ENCODE data around the gene MBLAC1. TPM values are rescaled to one million over a fixed set of nuclear protein-coding genes. Genes with fewer than 3 reads are reported as not detected.

Gene MBLAC1, protein sequence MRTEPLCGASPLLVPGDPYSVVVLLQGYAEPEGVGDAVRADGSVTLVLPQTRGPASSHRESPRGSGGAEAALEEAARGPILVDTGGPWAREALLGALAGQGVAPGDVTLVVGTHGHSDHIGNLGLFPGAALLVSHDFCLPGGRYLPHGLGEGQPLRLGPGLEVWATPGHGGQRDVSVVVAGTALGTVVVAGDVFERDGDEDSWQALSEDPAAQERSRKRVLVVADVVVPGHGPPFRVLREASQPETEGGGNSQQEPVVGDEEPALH
- 1 to 10 TPM; 3.8 to 4.2 TPM for total RNA-seq

DNA sequence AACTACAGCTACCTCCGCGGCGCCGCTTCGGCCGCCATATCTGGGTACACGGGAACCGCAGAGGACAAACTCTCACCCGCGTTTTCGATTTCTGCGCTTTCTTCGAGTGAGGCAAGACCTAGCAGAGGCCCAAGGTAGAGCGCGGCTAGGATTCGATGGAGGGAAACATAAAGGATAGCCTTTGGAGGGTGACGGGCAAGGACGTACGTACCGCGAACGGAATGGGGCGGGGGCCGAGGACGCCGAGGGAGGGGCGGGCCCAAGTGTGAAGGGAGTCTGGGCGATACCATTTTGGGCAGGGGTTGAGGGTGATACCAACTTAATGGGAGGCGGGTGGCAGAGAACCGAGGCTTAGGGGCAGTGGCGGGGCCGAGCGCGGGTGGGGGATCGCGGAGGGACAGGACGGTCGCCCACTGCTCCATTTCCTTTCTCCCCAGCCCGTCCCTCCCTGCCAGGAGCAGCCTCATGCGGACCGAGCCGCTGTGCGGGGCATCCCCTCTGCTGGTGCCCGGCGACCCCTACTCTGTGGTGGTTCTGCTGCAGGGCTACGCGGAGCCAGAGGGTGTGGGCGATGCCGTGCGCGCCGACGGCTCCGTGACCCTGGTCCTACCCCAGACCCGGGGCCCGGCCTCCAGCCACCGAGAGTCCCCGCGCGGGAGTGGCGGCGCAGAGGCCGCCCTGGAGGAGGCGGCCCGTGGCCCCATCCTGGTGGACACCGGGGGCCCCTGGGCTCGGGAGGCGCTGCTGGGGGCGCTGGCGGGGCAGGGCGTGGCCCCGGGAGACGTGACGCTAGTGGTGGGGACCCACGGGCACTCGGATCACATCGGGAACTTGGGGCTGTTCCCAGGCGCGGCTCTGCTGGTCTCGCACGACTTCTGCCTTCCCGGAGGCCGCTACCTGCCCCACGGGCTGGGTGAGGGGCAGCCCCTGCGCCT lies at the start of gene MBLAC1:
Gene MBLAC1, plus strand, starts transcription at position 37 of the 935 bp plus-strand sequence. Its CDS starts 429 bp downstream, at position 466.
- H3K9me3 Mint-ChIP-seq, result no peaks in the 10 kb centered on the region

DNA sequence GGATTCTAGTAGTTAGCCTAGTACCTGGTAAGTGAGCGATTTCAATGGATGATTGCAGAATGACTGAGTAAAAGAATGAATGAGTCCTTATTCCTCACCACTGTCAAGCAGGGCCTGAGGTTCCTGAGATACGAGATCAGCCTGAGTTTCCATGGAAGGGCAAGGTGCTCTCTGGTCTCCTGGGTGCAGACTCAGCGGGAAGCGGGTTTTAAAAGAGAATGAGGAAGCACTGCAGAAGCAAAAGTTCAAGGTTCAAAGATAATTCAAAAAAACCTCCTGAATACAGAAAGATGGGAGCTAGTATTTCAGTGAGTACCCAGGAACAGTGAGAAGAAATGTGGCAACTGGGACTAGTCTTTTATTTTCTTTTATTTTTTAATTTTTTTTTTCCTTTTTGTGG lies 49.6 kb upstream of the MBLAC1 start:
- peaks cover 3% of the 10 kb centered on the region for H3K9me3 Mint-ChIP-seq
- H3K4me1 Mint-ChIP-seq, result peaks cover 16% of the 10 kb centered on the region
- no peak overlapping the region for H3K27ac Mint-ChIP-seq
- H3K27me3 Mint-ChIP-seq, result no peaks in the 10 kb centered on the region
- no peak for ATAC-seq (replicated peaks)
- H3K4me3 Mint-ChIP-seq, result no peak overlapping the region
- H3K36me3 Mint-ChIP-seq (ENCODE audit: low read depth), result peaks cover 78% of the 10 kb centered on the region

More for the DNA sequence above, at the start of gene MBLAC1:
- peak; percentile 81 for ATAC-seq (replicated peaks)
- Mint-ChIP-seq H3K4me1 (peaks cover 5% of the 10 kb centered on the region), H3K27ac (peak within 1 kb of the TSS; percentile 98), H3K27me3 (no peaks in the 10 kb centered on the region), H3K36me3 (ENCODE audit: low read depth) (peaks cover 27% of the 10 kb centered on the region), H3K4me3 (peak within 1 kb of the TSS; percentile 98)

DNA sequence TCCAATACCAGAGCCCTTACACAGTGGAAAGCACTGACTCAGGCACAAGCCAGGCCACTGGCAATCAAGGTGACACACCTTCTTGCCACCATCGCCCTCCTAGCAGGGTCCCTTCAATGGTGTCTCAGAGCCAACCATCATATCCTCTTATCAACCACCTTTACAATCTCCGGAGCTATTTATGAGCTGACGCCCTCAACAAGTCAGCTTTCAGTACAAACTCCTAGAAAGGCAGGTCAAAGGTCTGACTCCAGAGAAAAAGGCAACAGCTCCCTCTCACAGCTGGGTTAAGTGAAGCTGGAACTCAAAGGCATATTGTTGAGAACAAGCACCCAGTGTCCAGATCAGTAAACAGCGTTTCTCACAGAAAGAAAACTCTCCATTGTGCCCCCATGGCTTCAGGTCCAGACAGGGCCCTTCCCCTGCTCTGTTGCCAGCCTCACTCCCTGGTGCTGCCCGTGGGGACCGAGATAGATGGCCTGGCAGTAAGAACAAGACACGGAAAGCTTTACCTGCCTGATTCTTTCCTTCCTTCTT lies 47.7 kb upstream of the MBLAC1 start:
- peaks cover 19% of the 10 kb centered on the region for H3K4me1 Mint-ChIP-seq
- no peaks in the 10 kb centered on the region for H3K9me3 Mint-ChIP-seq
- H3K27me3 Mint-ChIP-seq, result no peaks in the 10 kb centered on the region
- ATAC-seq (replicated peaks), result no peak
- H3K27ac Mint-ChIP-seq, result no peak overlapping the region
- H3K36me3 Mint-ChIP-seq (ENCODE audit: low read depth), result peaks cover 59% of the 10 kb centered on the region
- no peak overlapping the region for H3K4me3 Mint-ChIP-seq

DNA sequence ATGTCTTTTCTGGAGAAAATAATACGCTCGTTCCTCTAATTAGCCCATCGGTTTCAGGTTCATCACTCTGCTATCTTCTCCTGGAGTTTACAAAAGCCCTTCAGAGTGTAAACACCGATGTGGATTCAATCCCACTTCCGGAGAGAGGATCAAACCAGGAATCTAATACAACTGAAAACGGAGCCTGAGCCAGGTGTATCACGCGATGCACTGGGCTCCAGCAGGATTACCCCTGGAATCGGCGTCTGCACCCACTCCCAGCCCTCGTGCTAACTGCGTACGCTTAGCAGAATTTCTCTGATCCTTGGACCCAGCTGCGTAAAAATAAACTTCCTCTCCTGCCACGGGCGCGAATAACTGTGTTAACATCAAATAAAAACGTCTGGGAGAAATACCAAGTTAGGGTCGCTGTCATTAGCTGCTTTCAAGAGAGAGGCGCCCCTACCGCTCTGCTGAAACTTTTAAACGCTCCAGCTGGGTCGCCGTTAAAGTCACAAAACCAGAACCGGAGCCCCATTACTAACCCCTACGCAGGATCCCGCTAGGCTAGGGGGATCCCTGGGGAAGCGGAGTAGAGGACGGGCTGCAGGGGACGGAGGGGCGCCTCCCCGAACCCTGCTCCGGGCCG lies 45.7 kb upstream of the MBLAC1 start:
- H3K27me3 Mint-ChIP-seq, result no peaks in the 10 kb centered on the region
- H3K27ac Mint-ChIP-seq, result peak overlapping the region; percentile 92
- peak overlapping the region; percentile 89 for H3K4me3 Mint-ChIP-seq
- peaks cover 19% of the 10 kb centered on the region for H3K4me1 Mint-ChIP-seq
- H3K36me3 Mint-ChIP-seq (ENCODE audit: low read depth), result peaks cover 39% of the 10 kb centered on the region
- no peaks in the 10 kb centered on the region for H3K9me3 Mint-ChIP-seq
- no peak for ATAC-seq (replicated peaks)

DNA sequence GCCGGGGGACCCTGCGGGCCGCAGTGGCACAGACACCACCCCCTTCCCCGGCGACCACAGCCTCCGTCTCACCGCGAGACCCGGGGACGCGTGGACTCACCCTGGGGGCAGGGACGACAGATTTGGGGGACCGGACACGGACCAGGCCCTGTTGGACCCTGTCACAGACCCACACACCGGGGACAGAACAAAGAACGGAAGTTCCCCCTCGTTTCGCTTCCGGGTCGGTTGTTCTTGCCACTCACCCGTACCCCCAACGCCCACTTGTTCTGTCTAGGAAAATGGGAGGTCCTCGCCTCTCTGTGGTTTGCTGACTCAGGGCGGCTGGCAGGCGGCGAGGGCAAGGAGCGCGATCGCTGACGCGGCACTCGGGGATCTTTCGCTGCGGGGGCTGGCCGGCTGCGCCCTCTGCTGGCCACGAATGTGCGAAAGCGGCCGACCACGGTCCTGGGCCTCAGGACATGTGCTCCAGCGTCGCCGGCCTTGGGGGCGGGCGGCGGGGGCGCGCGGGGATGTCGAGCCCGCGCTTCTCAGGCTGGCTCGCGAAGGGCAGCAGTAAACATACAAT lies 45.1 kb upstream of the MBLAC1 start, which contains the start of gene ZNF3:
Gene ZNF3, minus strand, starts transcription at position 189 of the 568 bp plus-strand sequence. CDS start 4,366 bp downstream, outside the sequence.
- H3K4me1 Mint-ChIP-seq, result peaks cover 19% of the 10 kb centered on the region
- peak within 1 kb of the TSS; percentile 92 for H3K27ac Mint-ChIP-seq
- no peaks in the 10 kb centered on the region for H3K27me3 Mint-ChIP-seq
- ATAC-seq (replicated peaks), result peak; percentile 89
- H3K36me3 Mint-ChIP-seq (ENCODE audit: low read depth), result peaks cover 33% of the 10 kb centered on the region
- H3K4me3 Mint-ChIP-seq, result peak within 1 kb of the TSS; percentile 89
- H3K9me3 Mint-ChIP-seq, result no peaks in the 10 kb centered on the region

DNA sequence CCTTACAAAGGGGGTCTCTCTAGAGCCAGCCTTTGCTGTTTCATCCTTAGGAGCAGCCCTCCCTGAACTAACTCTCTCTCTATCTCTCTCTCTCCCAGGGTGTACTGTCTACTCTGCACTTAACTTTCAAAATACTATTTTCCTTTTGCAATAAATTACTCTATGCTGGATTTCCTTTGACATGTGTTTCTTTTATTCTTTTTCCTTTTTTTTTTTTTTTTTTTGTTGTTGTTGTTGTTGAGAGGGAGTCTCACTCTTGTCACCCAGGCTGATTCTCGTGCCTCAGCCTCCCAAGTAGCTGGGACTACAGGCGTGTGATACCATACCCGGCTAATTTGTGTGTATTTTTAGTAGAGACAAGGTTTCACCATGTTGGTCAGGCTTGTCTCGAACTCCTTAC lies 43.8 kb upstream of the MBLAC1 start:
- Mint-ChIP-seq H3K9me3 (no peaks in the 10 kb centered on the region), H3K27me3 (no peaks in the 10 kb centered on the region), H3K36me3 (ENCODE audit: low read depth) (peaks cover 24% of the 10 kb centered on the region), H3K4me3 (peak overlapping the region; percentile 89), H3K4me1 (peaks cover 19% of the 10 kb centered on the region), H3K27ac (peak overlapping the region; percentile 92)
- no peak for ATAC-seq (replicated peaks)

DNA sequence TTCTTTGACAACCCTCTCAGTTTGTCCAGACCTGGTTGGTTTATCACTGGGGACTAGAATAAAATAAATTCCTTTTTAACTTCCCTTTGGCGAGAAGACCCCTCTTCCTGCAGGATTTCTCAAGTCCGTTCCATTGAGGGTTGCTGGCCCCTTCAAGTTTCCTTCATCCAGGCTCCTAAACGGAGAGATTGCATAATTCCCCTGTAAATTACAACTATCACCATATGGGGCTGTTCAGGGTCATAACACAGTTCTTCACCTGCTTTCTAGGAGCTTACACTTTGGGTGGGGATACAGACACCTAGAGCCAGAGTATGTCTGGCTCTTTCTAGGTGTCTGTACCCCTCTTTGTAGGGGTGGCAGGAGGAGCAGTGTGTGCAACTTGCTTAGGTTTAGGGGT lies 41.3 kb upstream of the MBLAC1 start:
- no peak overlapping the region for H3K27ac Mint-ChIP-seq
- no peak for ATAC-seq (replicated peaks)
- H3K4me3 Mint-ChIP-seq, result no peak overlapping the region
- H3K9me3 Mint-ChIP-seq, result no peaks in the 10 kb centered on the region
- H3K27me3 Mint-ChIP-seq, result no peaks in the 10 kb centered on the region
- H3K36me3 Mint-ChIP-seq (ENCODE audit: low read depth), result peaks cover 24% of the 10 kb centered on the region
- H3K4me1 Mint-ChIP-seq, result peaks cover 21% of the 10 kb centered on the region

DNA sequence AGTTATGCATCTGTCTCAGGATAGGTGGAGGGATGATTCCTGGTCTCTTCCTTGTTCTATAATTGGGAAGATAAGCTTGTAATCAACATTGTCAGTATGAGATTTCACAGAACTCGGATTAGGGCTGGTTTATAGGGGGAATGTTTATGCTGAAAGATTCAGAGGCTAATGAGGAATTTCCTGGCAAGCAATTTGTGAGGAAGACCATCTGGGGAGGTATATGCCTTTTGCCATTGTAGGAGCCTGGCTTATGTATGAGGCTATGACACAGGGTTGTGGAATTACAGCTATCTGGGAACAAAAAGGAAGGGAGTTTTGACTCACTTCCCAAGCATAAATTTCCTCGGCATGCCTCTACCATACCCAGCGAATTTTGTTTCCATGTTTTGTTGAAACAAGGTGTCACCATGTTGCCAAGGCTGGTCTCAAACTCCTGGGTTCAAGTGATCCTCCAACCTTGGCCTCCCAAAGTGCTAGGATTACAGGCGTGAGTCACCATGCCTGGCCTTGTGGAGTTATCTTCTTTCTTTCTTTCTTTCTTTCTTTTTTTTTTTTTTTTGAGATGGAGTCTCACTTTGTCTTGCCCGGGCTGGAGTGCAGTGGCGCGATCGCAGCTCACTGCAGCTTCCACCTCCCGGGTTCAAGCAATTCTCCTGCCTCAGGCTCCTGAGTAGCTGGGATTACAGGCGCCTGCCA lies 39.6 kb upstream of the MBLAC1 start:
- Mint-ChIP-seq H3K36me3 (ENCODE audit: low read depth) (peaks cover 35% of the 10 kb centered on the region), H3K27ac (no peak overlapping the region), H3K4me3 (peak overlapping the region; percentile 19), H3K4me1 (peaks cover 21% of the 10 kb centered on the region), H3K9me3 (no peaks in the 10 kb centered on the region), H3K27me3 (no peaks in the 10 kb centered on the region)
- no peak for ATAC-seq (replicated peaks)

DNA sequence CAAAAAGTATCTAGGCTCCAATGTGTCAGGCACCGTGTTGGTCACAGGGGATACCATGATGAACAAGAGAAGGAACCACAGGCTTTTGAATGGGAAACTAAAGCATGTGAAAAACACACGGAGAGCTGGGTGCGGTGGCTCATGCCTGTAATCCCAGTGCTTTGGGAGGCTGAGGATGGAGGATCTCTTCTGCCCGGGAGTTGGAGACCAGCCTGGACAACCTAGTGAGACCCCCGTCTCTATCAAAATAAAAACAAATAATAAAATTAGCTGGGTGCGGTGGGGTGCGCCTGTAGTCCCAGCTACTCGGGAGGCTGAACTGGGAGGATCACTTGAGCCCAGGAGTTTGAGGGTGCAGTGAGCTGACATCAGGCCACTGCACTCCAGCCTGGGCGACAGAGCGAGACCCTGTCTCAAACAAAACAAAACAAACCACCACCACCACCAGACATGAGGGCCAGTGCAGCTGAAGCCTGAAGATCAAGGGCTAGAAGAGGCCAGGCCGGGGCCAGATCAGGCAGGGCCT lies 38.6 kb upstream of the MBLAC1 start:
- Mint-ChIP-seq H3K9me3 (no peaks in the 10 kb centered on the region), H3K4me3 (peak overlapping the region; percentile 93), H3K27ac (peak overlapping the region; percentile 94), H3K4me1 (peaks cover 18% of the 10 kb centered on the region), H3K27me3 (no peaks in the 10 kb centered on the region), H3K36me3 (ENCODE audit: low read depth) (peaks cover 45% of the 10 kb centered on the region)
- no peak for ATAC-seq (replicated peaks)

DNA sequence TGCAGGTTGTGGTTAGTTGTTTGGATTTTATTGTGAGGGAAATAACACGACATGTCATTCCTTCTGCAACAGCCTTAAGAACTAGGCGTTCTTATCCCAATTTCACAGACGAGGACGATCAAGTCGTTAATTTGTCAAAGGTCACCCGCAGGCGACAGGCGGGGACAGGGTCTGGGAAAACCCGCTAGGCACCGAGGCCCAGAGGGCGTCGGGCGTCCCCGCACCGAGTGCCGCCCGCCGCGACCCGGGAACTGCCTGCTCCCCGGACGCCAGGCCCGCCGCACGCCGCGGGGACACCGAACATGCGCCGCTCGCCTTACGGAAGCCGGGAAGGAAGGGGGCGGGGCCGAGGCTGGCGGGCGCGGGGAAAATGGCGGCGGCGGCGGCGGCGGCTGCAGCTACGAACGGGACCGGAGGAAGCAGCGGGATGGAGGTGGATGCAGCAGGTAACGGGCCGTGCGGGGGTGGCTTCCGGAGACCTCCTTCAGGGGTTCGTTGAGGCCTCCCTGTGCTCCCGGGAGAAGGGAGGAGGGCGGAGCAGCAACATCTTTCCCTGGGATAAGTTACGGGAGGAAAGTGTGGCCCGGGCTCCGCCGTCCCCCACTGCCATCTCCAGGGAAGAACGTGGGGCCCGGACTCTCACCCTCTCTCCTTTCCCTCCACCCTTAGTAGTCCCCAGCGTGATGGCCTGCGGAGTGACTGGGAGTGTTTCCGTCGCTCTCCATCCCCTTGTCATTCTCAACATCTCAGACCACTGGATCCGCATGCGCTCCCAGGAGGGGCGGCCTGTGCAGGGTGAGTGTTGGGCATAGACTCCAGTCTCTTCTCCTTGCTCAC lies 37.9 kb upstream of the MBLAC1 start, which contains the start of gene COPS6:
Gene COPS6, plus strand, starts transcription at position 349 of the 837 bp plus-strand sequence. Its CDS starts 22 bp downstream, at position 371.
- Mint-ChIP-seq H3K4me3 (peak within 1 kb of the TSS; percentile 93), H3K27me3 (no peaks in the 10 kb centered on the region), H3K36me3 (ENCODE audit: low read depth) (peaks cover 52% of the 10 kb centered on the region), H3K9me3 (no peaks in the 10 kb centered on the region), H3K27ac (peak within 1 kb of the TSS; percentile 94), H3K4me1 (peaks cover 18% of the 10 kb centered on the region)
- ATAC-seq (replicated peaks), result peak; percentile 84

DNA sequence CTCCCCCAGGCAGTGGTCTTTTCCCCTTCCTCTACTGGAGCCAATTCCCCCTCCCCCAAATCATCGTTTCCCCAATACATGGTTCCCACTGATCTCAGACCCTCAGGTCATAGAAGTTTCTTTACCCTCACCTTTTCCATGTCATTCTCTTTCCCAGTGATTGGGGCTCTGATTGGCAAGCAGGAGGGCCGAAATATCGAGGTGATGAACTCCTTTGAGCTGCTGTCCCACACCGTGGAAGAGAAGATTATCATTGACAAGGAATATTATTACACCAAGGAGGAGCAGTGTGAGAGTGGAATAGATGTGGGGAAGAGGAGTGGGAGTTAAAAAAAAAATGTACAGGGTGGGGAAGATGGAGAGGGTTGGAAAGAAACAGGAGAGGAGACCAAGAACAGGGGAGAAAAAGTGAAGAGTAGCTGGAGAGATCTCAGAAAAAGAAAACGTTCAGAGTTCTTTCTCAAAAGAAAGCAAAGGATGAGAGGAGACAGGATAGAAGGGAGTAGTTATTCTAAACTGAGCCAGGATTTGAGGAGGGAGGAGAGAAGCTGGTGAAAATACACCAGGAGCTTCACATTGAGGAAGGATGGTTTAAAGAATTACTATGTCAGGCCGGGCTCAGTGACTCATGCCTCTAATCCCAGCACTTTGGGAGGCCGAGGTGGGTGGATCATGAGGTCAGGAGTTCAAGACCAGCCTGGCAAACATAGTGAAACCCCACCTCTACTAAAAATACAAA lies 37.1 kb upstream of the MBLAC1 start:
- no peaks in the 10 kb centered on the region for H3K9me3 Mint-ChIP-seq
- H3K27me3 Mint-ChIP-seq, result no peaks in the 10 kb centered on the region
- H3K4me1 Mint-ChIP-seq, result peaks cover 18% of the 10 kb centered on the region
- peak overlapping the region; percentile 94 for H3K27ac Mint-ChIP-seq
- no peak for ATAC-seq (replicated peaks)
- H3K4me3 Mint-ChIP-seq, result peak overlapping the region; percentile 93
- peaks cover 60% of the 10 kb centered on the region for H3K36me3 Mint-ChIP-seq (ENCODE audit: low read depth)

Data from activated T-helper 17 cell treated with anti-CD3 and anti-CD28 coated beads, Interleukin-2, amount 50 U/mL, for 72 hours (primary cell).